A549 (cell line): ENCODE measurements around the gene F2R. TPM values are rescaled to one million over a fixed set of nuclear protein-coding genes. Genes with fewer than 3 reads are reported as not detected.
A peak's percentile ranks its signal among the peaks of the same experiment; 100 is the strongest.

ENCODE experiments used
- ATAC-seq, 2 experiments: fragments of 200-7000 bp in 1 of 2; fragments of >200 bp in 1 of 2; cut with Nextera tagmentation in 1 of 2; cut with Tn5 transposase in 1 of 2; 3 replicates each; pipeline versions ENCODE4 v1.8.0 to v1.9.1; 2018 to 2020; ENCODE audit warnings: mild to moderate bottlenecking in 1 of 2, moderate library complexity in 1 of 2
- CTCF ChIA-PET: fragments of 300-600 bp; sonication (Branson Sonifier 250); formaldehyde crosslinking; extraction: SDS; loops from one replicate; lab custom pipeline; 2021; ENCODE audit warnings: antibody characterized with exemption, inconsistent platforms; lab: Yijun Ruan, JAX
- POLR2A ChIA-PET: fragments of 350-600 bp; formaldehyde crosslinking; extraction: SDS; loops from one replicate; lab custom pipeline; 2021; ENCODE audit warnings: antibody characterized with exemption, inconsistent platforms; lab: Yijun Ruan, JAX
- DNase-seq, 2 experiments: peaks; one replicate each; pipeline versions ENCODE4 v3.0.0 to v3.0.0-alpha.2; 2011 to 2016; ENCODE audit warnings: low read depth in 1 of 2, low spot score in 1 of 2
- FAIRE-seq: peaks from 2 replicates; lab custom pipeline; 2011; peaks lifted over from hg19 to GRCh38; lab: Jason Lieb, UNC
- H3K27ac ChIP-seq, 2 experiments: fragments of >200 bp; sonication (Bioruptor Twin); formaldehyde crosslinking; 3 replicates each; pipeline ENCODE4 v1.5.1; 2016 to 2017
- H3K4me1 ChIP-seq: fragments of >200 bp; sonication (Bioruptor Twin); formaldehyde crosslinking; 3 replicates; pipeline ENCODE4 v1.6.1; 2016
- H3K4me2 ChIP-seq: fragments of >200 bp; sonication (Bioruptor Twin); formaldehyde crosslinking; 3 replicates; pipeline ENCODE4 v1.6.1; 2016
- H3K4me3 ChIP-seq: fragments of >200 bp; sonication (Bioruptor Twin); formaldehyde crosslinking; 3 replicates; pipeline ENCODE4 v1.5.1; 2016
- H3K9me3 ChIP-seq: fragments of >200 bp; sonication (Bioruptor Twin); formaldehyde crosslinking; 3 replicates; pipeline ENCODE4 v1.6.1; 2016
- BHLHE40 ChIP-seq: IDR thresholded peaks from 2 replicates; pipeline ENCODE4 v1.6.1; 2012; ENCODE audit warnings: low read depth, low read length, inconsistent platforms
- EHMT2 ChIP-seq: fragments of 200-600 bp; sonication (generic); IDR thresholded peaks from 2 replicates; pipeline ENCODE4 v1.6.1; 2016; ENCODE audit warnings: antibody characterized with exemption, low read depth, mild to moderate bottlenecking, moderate library complexity
- FOSL2 ChIP-seq, 2 experiments: fragments of 450-650 bp in 1 of 2; fragments of >200 bp in 1 of 2; sonication (Bioruptor Twin) in 1 of 2; formaldehyde crosslinking; IDR thresholded peaks; 2 replicates each; pipeline versions ENCODE4 v1.5.0 to v1.6.1; 2016 to 2020; ENCODE audit warnings: mild to moderate bottlenecking in 1 of 2, moderate library complexity in 1 of 2
- FOXS1 ChIP-seq: fragments of 250-450 bp; sonication (Bioruptor Pico); IDR thresholded peaks from 2 replicates; pipeline ENCODE4 v1.5.0; 2020; ENCODE audit warnings: mild to moderate bottlenecking, moderate library complexity
- HDAC2 ChIP-seq: fragments of 200-600 bp; sonication (generic); IDR thresholded peaks from 2 replicates; pipeline ENCODE4 v1.6.1; 2016
- HEYL ChIP-seq: fragments of 250-450 bp; sonication (Bioruptor Pico); IDR thresholded peaks from 2 replicates; pipeline ENCODE4 v1.8.0; 2021; ENCODE audit warnings: mild to moderate bottlenecking, moderate library complexity
- HOXB13 ChIP-seq: fragments of 250-450 bp; sonication (Bioruptor Pico); IDR thresholded peaks from 2 replicates; pipeline ENCODE4 v1.5.0; 2020; ENCODE audit warnings: low read depth, mild to moderate bottlenecking, moderate library complexity
- HOXB5 ChIP-seq: fragments of 250-450 bp; sonication (Bioruptor Pico); IDR thresholded peaks from 2 replicates; pipeline ENCODE4 v1.5.0; 2020; ENCODE audit warnings: mild to moderate bottlenecking, moderate library complexity
- JUN ChIP-seq, 2 experiments: fragments of >200 bp; sonication (Bioruptor Twin); formaldehyde crosslinking; IDR thresholded peaks; 2 replicates in 1 of 2; 3 replicates in 1 of 2; pipeline ENCODE4 v1.6.1; 2016 to 2017
- JUNB ChIP-seq: fragments of >200 bp; sonication (Bioruptor Twin); formaldehyde crosslinking; IDR thresholded peaks from 2 replicates; pipeline ENCODE4 v1.6.1; 2016
- KDM1A ChIP-seq: fragments of 200-600 bp; sonication (generic); IDR thresholded peaks from 2 replicates; pipeline ENCODE4 v1.6.1; 2016; ENCODE audit warnings: low read depth, mild to moderate bottlenecking
- MYC ChIP-seq: IDR thresholded peaks from 2 replicates; pipeline ENCODE4 v1.6.1; 2012; ENCODE audit warnings: mild to moderate bottlenecking, inconsistent platforms, low read length, improper control_type of control experiment, borderline replicate concordance
- NFE2L2 ChIP-seq: fragments of 150-350 bp; conservative IDR thresholded peaks from 2 replicates; pipeline ENCODE4 v1.6.1; 2014; ENCODE audit warnings: low read length
- NR3C1 ChIP-seq: fragments of >200 bp; sonication (Bioruptor Twin); formaldehyde crosslinking; IDR thresholded peaks from 3 replicates; pipeline ENCODE4 v1.6.1; 2017
- POLR2AphosphoS2 ChIP-seq: conservative IDR thresholded peaks from 2 replicates; pipeline ENCODE4 v1.6.1; 2012; ENCODE audit warnings: low read length, improper control_type of control experiment, inconsistent platforms
- RAD21 ChIP-seq, 2 experiments: fragments of >200 bp in 1 of 2; sonication (Bioruptor Twin) in 1 of 2; formaldehyde crosslinking in 1 of 2; IDR thresholded peaks in 1 of 2; conservative IDR thresholded peaks in 1 of 2; 2 replicates in 1 of 2; 3 replicates in 1 of 2; pipeline ENCODE4 v1.6.1; 2012 to 2018; ENCODE audit warnings: inconsistent platforms in 1 of 2
- RARB ChIP-seq: fragments of 250-450 bp; sonication (Bioruptor Pico); IDR thresholded peaks from 2 replicates; pipeline ENCODE4 v1.8.0; 2021; ENCODE audit warnings: mild to moderate bottlenecking, moderate library complexity
- RCOR1 ChIP-seq: fragments of 150-350 bp; IDR thresholded peaks from 2 replicates; pipeline ENCODE4 v1.6.1; 2014; ENCODE audit warnings: antibody characterized with exemption, low read length, low read depth
- RFX5 ChIP-seq: fragments of 450-650 bp; IDR thresholded peaks from 2 replicates; pipeline ENCODE4 v1.7.1; 2014; ENCODE audit warnings: antibody characterized with exemption, mild to moderate bottlenecking, moderate library complexity
- RNF2 ChIP-seq: fragments of 200-600 bp; sonication (generic); IDR thresholded peaks from 2 replicates; pipeline ENCODE4 v1.6.1; 2016; ENCODE audit warnings: low read depth, mild to moderate bottlenecking, antibody characterized with exemption, moderate library complexity, borderline replicate concordance
- TFCP2L1 ChIP-seq: fragments of 250-450 bp; sonication (Bioruptor Pico); IDR thresholded peaks from 2 replicates; pipeline ENCODE4 v1.5.0; 2021; ENCODE audit warnings: mild to moderate bottlenecking
- ZFP36 ChIP-seq: fragments of 450-650 bp; IDR thresholded peaks from 2 replicates; pipeline ENCODE4 v1.6.1; 2014; ENCODE audit warnings: borderline replicate concordance; ENCODE audit not compliant: partially characterized antibody
- WGBS: methylation state at CpG from one replicate; pipeline ENCODE4 v1.1.6; 2017; ENCODE audit errors: missing lambda C conversion rate; 5-methylcytosine and 5-hydroxymethylcytosine counted together
- polyA plus RNA-seq, 4 experiments: library from polyadenylated mRNA; depleted of rRNA in 3 of 4; stranded (reverse); fragments of >200 nt; fragmentation: RNase III in 1 of 4; extraction: RNeasy Plus Mini Kit Qiagen cat#74134 plus additional on column Dnase treatment in 1 of 4; gene quantifications; 2 replicates in 3 of 4; 3 replicates in 1 of 4; pipeline ENCODE4 v1.2.3, GENCODE V29; 2011 to 2017
- TF ChIP-seq, protein P1 (sequence below): fragments of 150-350 bp; IDR thresholded peaks from 2 replicates; pipeline ENCODE4 v1.6.1; 2014; ENCODE audit warnings: low read depth, mild to moderate bottlenecking, low read length
- TF ChIP-seq, protein P2 (sequence below): fragments of 250-450 bp; sonication (Bioruptor Pico); IDR thresholded peaks from 2 replicates; pipeline ENCODE4 v1.5.0; 2021; ENCODE audit warnings: mild to moderate bottlenecking, moderate library complexity, borderline replicate concordance
- TF ChIP-seq, protein P3 (sequence below): fragments of >200 bp; sonication (Bioruptor Twin); formaldehyde crosslinking; IDR thresholded peaks from 3 replicates; pipeline ENCODE4 v1.5.1; 2016
- TF ChIP-seq, protein P4 (sequence below): fragments of >200 bp; sonication (Bioruptor Twin); formaldehyde crosslinking; IDR thresholded peaks from 2 replicates; pipeline ENCODE4 v1.6.1; 2016

Gene F2R
- polyA plus RNA-seq, 2 of the 4 experiments (the other 2 are of a cell fraction) = 30.4 to 114 TPM

DNA sequence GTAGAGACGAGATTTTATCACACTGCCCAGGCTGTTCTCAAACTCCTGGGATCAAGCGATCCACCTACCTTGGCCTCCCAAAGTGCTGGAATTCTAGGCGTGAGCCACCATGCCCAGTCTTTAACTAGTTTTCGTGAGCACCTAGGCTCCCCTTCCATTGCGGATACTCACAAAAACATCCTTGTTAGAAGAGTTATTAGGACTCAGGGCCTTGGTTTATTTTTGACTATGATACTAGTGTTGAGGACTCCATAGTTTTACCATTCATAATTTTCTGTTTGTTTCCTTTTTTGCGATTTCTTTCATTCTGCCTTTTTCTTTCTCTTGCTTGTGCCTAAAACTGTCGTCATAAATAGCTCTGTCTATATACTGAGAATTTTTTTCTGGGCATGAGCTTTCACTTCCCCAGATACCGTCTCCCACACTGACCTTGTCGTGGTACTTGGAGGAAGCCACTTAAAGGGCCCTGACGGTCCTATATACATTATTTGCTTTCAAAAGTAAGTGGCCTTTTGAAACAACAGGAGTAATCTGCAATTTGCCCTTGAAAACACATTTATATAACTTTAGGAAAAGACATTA lies 5.2 kb downstream of the F2R start:
- TF ChIP-seq NR3C1 = no peak
- no peak for TF ChIP-seq EHMT2
- no peak for TF ChIP-seq RCOR1
- H3K4me1 ChIP-seq = peaks cover 22% of the 10 kb centered on the region
- DNase-seq = no peak
- no peak for FAIRE-seq
- H3K27ac ChIP-seq = no peak overlapping the region
- H3K9me3 ChIP-seq = no peaks in the 10 kb centered on the region
- H3K4me3 ChIP-seq = no peak overlapping the region
- no peak for ATAC-seq
- 74% methylated on average over 10 of the region's 10 CpGs for WGBS
- ChIA-PET CTCF (interaction anchor here (1.0 to 10.7 kb wide), 2 partner anchors 17 to 54 kb away, joined by 3 to 81 read pairs; no protein-coding TSS in a partner anchor), POLR2A (no interaction called here)
- H3K4me2 ChIP-seq = no peak overlapping the region

DNA sequence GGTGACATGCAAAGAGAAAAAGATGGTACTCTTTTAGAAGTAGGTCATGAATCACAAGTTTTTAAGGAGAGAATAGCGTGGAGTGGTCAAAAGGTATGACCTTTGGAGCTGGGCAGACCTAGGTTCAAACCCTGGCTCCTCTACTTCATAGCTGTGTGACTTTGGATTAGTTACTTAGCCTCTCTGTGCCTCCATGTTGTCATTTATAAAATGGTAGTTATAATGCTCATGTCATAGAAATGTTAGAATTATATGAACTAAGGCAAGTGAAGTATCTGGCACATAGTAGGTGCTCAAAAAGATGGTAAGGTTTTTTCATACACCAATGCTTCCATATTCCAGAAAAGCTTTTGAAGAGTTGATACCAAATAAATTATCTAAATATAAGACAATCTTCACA lies 7.3 kb downstream of the F2R start:
- FAIRE-seq (no peak), ATAC-seq (no peak), DNase-seq (no peak)
- CTCF ChIA-PET = interaction anchor here (0.7 to 10.7 kb wide), 6 partner anchors 18 to 144 kb away, joined by 3 to 81 read pairs (median 3); no protein-coding TSS in a partner anchor
- WGBS = 69% methylated on average over 1 of the region's 1 CpG
- H3K27ac ChIP-seq = no peak overlapping the region
- TF ChIP-seq HEYL (CRISPR knock-in tag) = no peak
- TF ChIP-seq ZFP36 = peak; percentile 32
- TF ChIP-seq HOXB13 (CRISPR knock-in tag) = no peak
- TF ChIP-seq HDAC2 = peak; percentile 45; the same call in 1 of the 2 replicates
- no peak for TF ChIP-seq HOXB5 (CRISPR knock-in tag)
- TF ChIP-seq, protein P1, sequence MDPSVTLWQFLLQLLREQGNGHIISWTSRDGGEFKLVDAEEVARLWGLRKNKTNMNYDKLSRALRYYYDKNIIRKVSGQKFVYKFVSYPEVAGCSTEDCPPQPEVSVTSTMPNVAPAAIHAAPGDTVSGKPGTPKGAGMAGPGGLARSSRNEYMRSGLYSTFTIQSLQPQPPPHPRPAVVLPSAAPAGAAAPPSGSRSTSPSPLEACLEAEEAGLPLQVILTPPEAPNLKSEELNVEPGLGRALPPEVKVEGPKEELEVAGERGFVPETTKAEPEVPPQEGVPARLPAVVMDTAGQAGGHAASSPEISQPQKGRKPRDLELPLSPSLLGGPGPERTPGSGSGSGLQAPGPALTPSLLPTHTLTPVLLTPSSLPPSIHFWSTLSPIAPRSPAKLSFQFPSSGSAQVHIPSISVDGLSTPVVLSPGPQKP = no peak
- no peak for TF ChIP-seq BHLHE40
- peak; percentile 86; the same call in 1 of the 2 replicates for TF ChIP-seq KDM1A
- H3K9me3 ChIP-seq = peaks cover 6% of the 10 kb centered on the region; the same call in 1 of the 3 replicates
- H3K4me1 ChIP-seq = peaks cover 15% of the 10 kb centered on the region
- H3K4me3 ChIP-seq = no peak overlapping the region
- H3K4me2 ChIP-seq = no peak overlapping the region
- POLR2A ChIA-PET = no interaction called here

DNA sequence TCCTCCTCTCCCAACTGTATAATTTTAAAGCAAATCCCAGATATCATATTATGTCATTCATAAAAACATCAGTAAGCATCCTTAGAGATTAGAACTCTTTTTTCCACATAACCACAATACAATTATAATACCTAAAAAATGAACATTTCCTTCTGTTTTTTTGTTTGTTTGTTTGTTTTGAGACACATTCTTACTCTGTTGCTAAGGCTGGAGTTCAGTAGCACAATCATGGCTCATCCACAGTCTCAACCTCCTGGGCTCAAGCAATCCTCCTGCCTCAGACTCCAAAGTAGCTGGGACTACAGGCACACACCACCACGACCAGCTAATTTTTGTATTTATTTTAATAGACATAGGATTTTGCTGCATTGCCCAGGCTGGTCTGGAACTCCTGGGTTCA lies 8.0 kb downstream of the F2R start:
- TF ChIP-seq TFCP2L1 (CRISPR knock-in tag) = no peak
- TF ChIP-seq FOXS1 (CRISPR knock-in tag) = no peak
- TF ChIP-seq, protein P2, sequence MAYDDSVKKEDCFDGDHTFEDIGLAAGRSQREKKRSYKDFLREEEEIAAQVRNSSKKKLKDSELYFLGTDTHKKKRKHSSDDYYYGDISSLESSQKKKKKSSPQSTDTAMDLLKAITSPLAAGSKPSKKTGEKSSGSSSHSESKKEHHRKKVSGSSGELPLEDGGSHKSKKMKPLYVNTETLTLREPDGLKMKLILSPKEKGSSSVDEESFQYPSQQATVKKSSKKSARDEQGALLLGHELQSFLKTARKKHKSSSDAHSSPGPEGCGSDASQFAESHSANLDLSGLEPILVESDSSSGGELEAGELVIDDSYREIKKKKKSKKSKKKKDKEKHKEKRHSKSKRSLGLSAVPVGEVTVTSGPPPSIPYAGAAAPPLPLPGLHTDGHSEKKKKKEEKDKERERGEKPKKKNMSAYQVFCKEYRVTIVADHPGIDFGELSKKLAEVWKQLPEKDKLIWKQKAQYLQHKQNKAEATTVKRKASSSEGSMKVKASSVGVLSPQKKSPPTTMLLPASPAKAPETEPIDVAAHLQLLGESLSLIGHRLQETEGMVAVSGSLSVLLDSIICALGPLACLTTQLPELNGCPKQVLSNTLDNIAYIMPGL (CRISPR knock-in tag) = no peak
- TF ChIP-seq MYC = no peak
- no peak for TF ChIP-seq JUN (IDR thresholded peaks at IDR 0.05)
- TF ChIP-seq, protein P1 = no peak
- TF ChIP-seq JUNB = no peak
- TF ChIP-seq RAD21 (conservative IDR thresholded peaks at IDR 0.05 in 1 of 2, IDR thresholded peaks at IDR 0.05 in 1 of 2) = no peak
- TF ChIP-seq, protein P3, sequence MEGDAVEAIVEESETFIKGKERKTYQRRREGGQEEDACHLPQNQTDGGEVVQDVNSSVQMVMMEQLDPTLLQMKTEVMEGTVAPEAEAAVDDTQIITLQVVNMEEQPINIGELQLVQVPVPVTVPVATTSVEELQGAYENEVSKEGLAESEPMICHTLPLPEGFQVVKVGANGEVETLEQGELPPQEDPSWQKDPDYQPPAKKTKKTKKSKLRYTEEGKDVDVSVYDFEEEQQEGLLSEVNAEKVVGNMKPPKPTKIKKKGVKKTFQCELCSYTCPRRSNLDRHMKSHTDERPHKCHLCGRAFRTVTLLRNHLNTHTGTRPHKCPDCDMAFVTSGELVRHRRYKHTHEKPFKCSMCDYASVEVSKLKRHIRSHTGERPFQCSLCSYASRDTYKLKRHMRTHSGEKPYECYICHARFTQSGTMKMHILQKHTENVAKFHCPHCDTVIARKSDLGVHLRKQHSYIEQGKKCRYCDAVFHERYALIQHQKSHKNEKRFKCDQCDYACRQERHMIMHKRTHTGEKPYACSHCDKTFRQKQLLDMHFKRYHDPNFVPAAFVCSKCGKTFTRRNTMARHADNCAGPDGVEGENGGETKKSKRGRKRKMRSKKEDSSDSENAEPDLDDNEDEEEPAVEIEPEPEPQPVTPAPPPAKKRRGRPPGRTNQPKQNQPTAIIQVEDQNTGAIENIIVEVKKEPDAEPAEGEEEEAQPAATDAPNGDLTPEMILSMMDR = no peak
- TF ChIP-seq HEYL (CRISPR knock-in tag) = no peak
- no peak for TF ChIP-seq RFX5
- no peak for TF ChIP-seq EHMT2
- TF ChIP-seq POLR2AphosphoS2 = no peak
- TF ChIP-seq RARB = no peak
- no peak for TF ChIP-seq RNF2
- TF ChIP-seq FOSL2 (IDR thresholded peaks at IDR 0.05) = no peak
- TF ChIP-seq FOSL2 (CRISPR knock-in tag; IDR thresholded peaks at IDR 0.05) = no peak
- TF ChIP-seq NFE2L2 = no peak
- TF ChIP-seq, protein P4, sequence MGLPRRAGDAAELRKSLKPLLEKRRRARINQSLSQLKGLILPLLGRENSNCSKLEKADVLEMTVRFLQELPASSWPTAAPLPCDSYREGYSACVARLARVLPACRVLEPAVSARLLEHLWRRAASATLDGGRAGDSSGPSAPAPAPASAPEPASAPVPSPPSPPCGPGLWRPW = no peak
- 0% methylated on average over 1 of the region's 1 CpG for WGBS
- H3K4me1 ChIP-seq = peaks cover 15% of the 10 kb centered on the region
- H3K9me3 ChIP-seq = peaks cover 9% of the 10 kb centered on the region
- ATAC-seq (peak in 1 of 2 experiments; percentile 21; a peak in 1 of 6 replicates), DNase-seq (no peak), FAIRE-seq (no peak)
- peak overlapping the region in 1 of 2 experiments; percentile 48; a peak in 1 of 6 replicates for H3K27ac ChIP-seq
- POLR2A ChIA-PET = no interaction called here
- H3K4me3 ChIP-seq = no peak overlapping the region
- H3K4me2 ChIP-seq = no peak overlapping the region; the same call in 2 of the 3 replicates
- CTCF ChIA-PET = interaction anchor here (1.2 to 10.7 kb wide), 4 partner anchors 20 to 144 kb away, joined by 3 to 81 read pairs (median 4); no protein-coding TSS in a partner anchor
